Endodermal cell (in vitro differentiated cells): ENCODE data around the gene ELK4. TPM values are rescaled to one million over a fixed set of nuclear protein-coding genes. Genes with fewer than 3 reads are reported as not detected.

Source experiments
- DNase-seq: peaks from one replicate; pipeline ENCODE4 v3.0.0-alpha.2; 2017
- H3K27ac ChIP-seq: 2 replicates; pipeline ENCODE4 v1.5.1; 2013; ENCODE audit warnings: mild to moderate bottlenecking, low read depth, low read length, moderate library complexity
- H3K27me3 ChIP-seq: 2 replicates; pipeline ENCODE4 v1.6.1; 2013; ENCODE audit warnings: mild to moderate bottlenecking, low read length, moderate library complexity; ENCODE audit not compliant: insufficient read depth, control insufficient read depth, poor library complexity, severe bottlenecking
- H3K36me3 ChIP-seq: 2 replicates; pipeline ENCODE4 v1.7.0; 2013; ENCODE audit warnings: mild to moderate bottlenecking, low read length, moderate library complexity; ENCODE audit not compliant: control insufficient read depth, insufficient read depth
- H3K4me1 ChIP-seq: one replicate; pipeline ENCODE4 v1.7.0; 2013; ENCODE audit warnings: low read length; ENCODE audit not compliant: control insufficient read depth, insufficient read depth
- H3K4me3 ChIP-seq: 2 replicates; pipeline ENCODE4 v1.5.1; 2013; ENCODE audit warnings: mild to moderate bottlenecking, low read length, moderate library complexity
- H3K9ac ChIP-seq: 2 replicates; pipeline ENCODE4 v1.6.1; 2013; ENCODE audit warnings: mild to moderate bottlenecking, low read length, moderate library complexity; ENCODE audit not compliant: poor library complexity, severe bottlenecking; ENCODE audit errors: extremely low read depth
- H3K9me3 ChIP-seq: 2 replicates; pipeline ENCODE4 v1.6.1; 2013; ENCODE audit warnings: mild to moderate bottlenecking, low read length, moderate library complexity; ENCODE audit not compliant: control insufficient read depth
- H3K27ac Mint-ChIP-seq: 2 replicates; pipeline ENCODE4 v1.8.0; 2020; ENCODE audit warnings: mixed read lengths
- H3K27me3 Mint-ChIP-seq: 2 replicates; pipeline ENCODE4 v1.8.0; 2021; ENCODE audit warnings: mild to moderate bottlenecking, mixed read lengths; ENCODE audit not compliant: insufficient read depth
- H3K36me3 Mint-ChIP-seq: 2 replicates; pipeline ENCODE4 v1.8.0; 2020; ENCODE audit warnings: low read depth, mixed read lengths
- H3K4me1 Mint-ChIP-seq: 2 replicates; pipeline ENCODE4 v1.8.0; 2020; ENCODE audit warnings: mixed read lengths
- H3K4me3 Mint-ChIP-seq: 2 replicates; pipeline ENCODE4 v1.8.0; 2020; ENCODE audit warnings: mild to moderate bottlenecking, moderate library complexity, mixed read lengths
- H3K9me3 Mint-ChIP-seq: 2 replicates; pipeline ENCODE4 v1.8.0; 2020; ENCODE audit warnings: mild to moderate bottlenecking, mixed read lengths
- CTCF ChIP-seq: fragments of 200-600 bp; sonication (generic); conservative IDR thresholded peaks from 2 replicates; pipeline ENCODE4 v1.5.0; 2021; ENCODE audit warnings: antibody characterized with exemption, mild to moderate bottlenecking
- WGBS, 2 experiments: methylation state at CpG; one replicate each; pipeline versions ENCODE4 v1.1.5 to v1.1.7; 2013; ENCODE audit warnings: missing lambda C conversion rate in 2 of 2, mixed read lengths in 1 of 2; ENCODE audit not compliant: insufficient coverage in 1 of 2, insufficient read length in 1 of 2; 5-methylcytosine and 5-hydroxymethylcytosine counted together
- total RNA-seq, 2 donors: library from RNA; stranded (reverse); fragmentation: NEBNext Ultra II Directional in 1 of 2; extraction: Animal tissue kit (Norgen Biotek cat#: 25700) in 1 of 2; gene quantifications; 2 replicates in 1 of 2; 3 replicates in 1 of 2; pipeline ENCODE4 v1.2.1, GENCODE V29; 2021

The ELK4 gene
- total RNA-seq, 2 donors from 2014 or later, result 29.6 to 41.6 TPM

GRCh38 chr1:205583461-205584130 lies 48.2 kb downstream of the ELK4 start:
- Mint-ChIP-seq H3K4me3 (no peak overlapping the region), H3K27me3 (peaks cover 24% of the 10 kb centered on the region), H3K27ac (no peak overlapping the region), H3K36me3 (no peaks in the 10 kb centered on the region), H3K4me1 (peaks cover 6% of the 10 kb centered on the region), H3K9me3 (no peaks in the 10 kb centered on the region)
- 90 to 93% methylated on average over 6 to 7 of the region's 7 CpGs for WGBS, 2 experiments
- Histone ChIP-seq H3K27ac (no peak overlapping the region), H3K36me3 (no peaks in the 10 kb centered on the region), H3K4me1 (peaks cover under 1% of the 10 kb centered on the region), H3K9ac (no peak overlapping the region), H3K4me3 (no peak overlapping the region), H3K9me3 (no peaks in the 10 kb centered on the region), H3K27me3 (peaks cover 47% of the 10 kb centered on the region)
- peak; percentile 53 for DNase-seq
- TF ChIP-seq CTCF, result no peak

GRCh38 chr1:205582471-205583291 lies 49.1 kb downstream of the ELK4 start:
- TF ChIP-seq CTCF, result no peak
- Histone ChIP-seq H3K4me1 (peaks cover 7% of the 10 kb centered on the region), H3K4me3 (no peak overlapping the region), H3K9me3 (no peaks in the 10 kb centered on the region), H3K27ac (no peak overlapping the region), H3K36me3 (no peaks in the 10 kb centered on the region), H3K27me3 (peaks cover 56% of the 10 kb centered on the region), H3K9ac (no peak overlapping the region)
- peak; percentile 33 for DNase-seq
- Mint-ChIP-seq H3K4me1 (peaks cover 4% of the 10 kb centered on the region), H3K9me3 (no peaks in the 10 kb centered on the region), H3K36me3 (no peaks in the 10 kb centered on the region), H3K27me3 (peaks cover 34% of the 10 kb centered on the region), H3K27ac (no peak overlapping the region), H3K4me3 (no peak overlapping the region)
- 91 to 93% methylated on average over 4 to 6 of the region's 6 CpGs for WGBS, 2 experiments

- no peak overlapping the region for H3K27ac ChIP-seq
- no peak for TF ChIP-seq CTCF
- H3K9me3 ChIP-seq, result no peaks in the 10 kb centered on the region
- Mint-ChIP-seq H3K36me3 (no peaks in the 10 kb centered on the region), H3K27me3 (peaks cover 40% of the 10 kb centered on the region), H3K27ac (no peak overlapping the region), H3K4me1 (peaks cover 4% of the 10 kb centered on the region), H3K9me3 (no peaks in the 10 kb centered on the region), H3K4me3 (no peak overlapping the region)
- H3K9ac ChIP-seq, result no peak overlapping the region
- H3K4me1 ChIP-seq, result peaks cover 7% of the 10 kb centered on the region
- WGBS, 2 experiments, result 77% methylated on average over 8 to 11 of the region's 11 CpGs
- H3K36me3 ChIP-seq, result no peaks in the 10 kb centered on the region
- peaks cover 63% of the 10 kb centered on the region for H3K27me3 ChIP-seq
- H3K4me3 ChIP-seq, result no peak overlapping the region
- no peak for DNase-seq
Observed at GRCh38 chr1:205582046-205582445, 49.8 kb downstream of the ELK4 start.
